ENCODE results near the gene KLF11. TPM values are rescaled to one million over a fixed set of nuclear protein-coding genes. Genes with fewer than 3 reads are reported as not detected.

The KLF11 gene
- polyA plus RNA-seq, 1 donor from 2014 or later, result 5.7 TPM

GRCh38 chr2:10079266-10079869 lies 36.0 kb downstream of the KLF11 start:
- H3K79me2 ChIP-seq (replicated peaks; ENCODE audit: insufficient read depth, low read length), result no peaks in the 10 kb centered on the region
- H3F3A ChIP-seq (ENCODE audit: insufficient read depth, low read length, poor library complexity, severe bottlenecking), result no peaks in the 10 kb centered on the region
- H3K36me3 ChIP-seq (ENCODE audit: insufficient read depth, low read length), result no peaks in the 10 kb centered on the region
- peak overlapping the region; percentile 45 for H3K4me3 ChIP-seq (ENCODE audit: low read length)
- no peaks in the 10 kb centered on the region for H3K9me2 ChIP-seq (ENCODE audit: insufficient read depth, low read length)
- no peak overlapping the region for H3K4me2 ChIP-seq (ENCODE audit: low read length)
- no peak for TF ChIP-seq TAF1 (IDR thresholded peaks at IDR 0.05; ENCODE audit: low read depth)
- TF ChIP-seq EZH2 (IDR thresholded peaks at IDR 0.05; ENCODE audit: borderline replicate concordance, insufficient read depth, low read length, poor library complexity, severe bottlenecking), result peak; percentile 43
- no peak overlapping the region for H3K9ac ChIP-seq (ENCODE audit: low read length)
- H3K27ac ChIP-seq (ENCODE audit: low read length), result no peak overlapping the region
- H4K20me1 ChIP-seq (ENCODE audit: insufficient read depth), result no peaks in the 10 kb centered on the region
- no peak overlapping the region for H2AFZ ChIP-seq (ENCODE audit: low read depth, low read length)
- no peaks in the 10 kb centered on the region for H3K9me3 ChIP-seq (ENCODE audit: low read length)
- peaks cover 62% of the 10 kb centered on the region for H3K27me3 ChIP-seq (ENCODE audit: insufficient read depth, low read depth, low read length)

DNA sequence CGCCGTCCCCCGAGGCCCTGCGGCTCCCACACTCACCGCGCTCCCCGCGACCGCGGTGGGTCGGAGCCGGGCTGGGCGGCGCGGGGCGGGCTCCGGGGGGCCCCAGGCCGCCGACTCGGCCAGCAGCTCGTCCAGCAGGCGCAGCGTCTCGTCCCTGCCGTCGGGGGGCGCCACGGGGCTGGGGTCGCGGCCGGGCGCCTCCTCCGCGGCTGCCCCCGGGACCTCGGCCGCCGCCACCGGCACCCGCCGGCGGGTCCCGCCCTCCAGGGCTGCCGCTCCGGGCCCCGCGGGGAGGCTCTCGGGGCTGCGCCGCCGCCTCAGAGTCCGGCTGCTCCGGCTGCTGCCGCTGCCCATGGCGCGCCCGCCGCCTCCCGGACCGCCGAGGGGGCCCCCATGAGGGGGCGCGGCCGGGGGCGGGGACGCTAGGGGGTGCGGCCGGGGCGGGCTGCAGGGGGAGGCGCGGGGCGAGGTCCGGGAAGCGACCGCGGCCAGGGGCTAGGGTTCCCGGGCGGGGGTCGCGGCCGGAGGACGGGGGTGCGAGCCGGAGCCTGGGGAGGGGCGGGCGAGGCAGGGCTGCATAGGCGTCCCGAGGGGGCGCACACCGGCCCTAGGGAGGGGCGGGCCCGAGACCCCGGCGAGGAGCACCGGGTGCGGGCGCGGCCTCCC lies 36.7 kb downstream of the KLF11 start, which contains the start of gene CYS1:
Gene CYS1 (minus strand): TSS at position 542 of the 666 bp plus-strand sequence. CDS start 188 bp downstream, at position 354.
- Histone ChIP-seq H3K27ac (ENCODE audit: low read length) (no peak within 1 kb of the TSS), H2AFZ (ENCODE audit: low read depth, low read length) (no peak within 1 kb of the TSS), H3K9me2 (ENCODE audit: insufficient read depth, low read length) (no peaks in the 10 kb centered on the region), H4K20me1 (ENCODE audit: insufficient read depth) (no peaks in the 10 kb centered on the region), H3K4me2 (ENCODE audit: low read length) (no peak within 1 kb of the TSS), H3K79me2 (replicated peaks; ENCODE audit: insufficient read depth, low read length) (no peaks in the 10 kb centered on the region), H3K9ac (ENCODE audit: low read length) (no peak within 1 kb of the TSS), H3K4me3 (ENCODE audit: low read length) (peak within 1 kb of the TSS; percentile 45), H3K27me3 (ENCODE audit: insufficient read depth, low read depth, low read length) (peaks cover 62% of the 10 kb centered on the region), H3F3A (ENCODE audit: insufficient read depth, low read length, poor library complexity, severe bottlenecking) (no peaks in the 10 kb centered on the region), H3K9me3 (ENCODE audit: low read length) (no peaks in the 10 kb centered on the region), H3K36me3 (ENCODE audit: insufficient read depth, low read length) (no peaks in the 10 kb centered on the region)
- no peak for TF ChIP-seq POLR2AphosphoS5 (IDR thresholded peaks at IDR 0.05)
- TF ChIP-seq, protein P1, sequence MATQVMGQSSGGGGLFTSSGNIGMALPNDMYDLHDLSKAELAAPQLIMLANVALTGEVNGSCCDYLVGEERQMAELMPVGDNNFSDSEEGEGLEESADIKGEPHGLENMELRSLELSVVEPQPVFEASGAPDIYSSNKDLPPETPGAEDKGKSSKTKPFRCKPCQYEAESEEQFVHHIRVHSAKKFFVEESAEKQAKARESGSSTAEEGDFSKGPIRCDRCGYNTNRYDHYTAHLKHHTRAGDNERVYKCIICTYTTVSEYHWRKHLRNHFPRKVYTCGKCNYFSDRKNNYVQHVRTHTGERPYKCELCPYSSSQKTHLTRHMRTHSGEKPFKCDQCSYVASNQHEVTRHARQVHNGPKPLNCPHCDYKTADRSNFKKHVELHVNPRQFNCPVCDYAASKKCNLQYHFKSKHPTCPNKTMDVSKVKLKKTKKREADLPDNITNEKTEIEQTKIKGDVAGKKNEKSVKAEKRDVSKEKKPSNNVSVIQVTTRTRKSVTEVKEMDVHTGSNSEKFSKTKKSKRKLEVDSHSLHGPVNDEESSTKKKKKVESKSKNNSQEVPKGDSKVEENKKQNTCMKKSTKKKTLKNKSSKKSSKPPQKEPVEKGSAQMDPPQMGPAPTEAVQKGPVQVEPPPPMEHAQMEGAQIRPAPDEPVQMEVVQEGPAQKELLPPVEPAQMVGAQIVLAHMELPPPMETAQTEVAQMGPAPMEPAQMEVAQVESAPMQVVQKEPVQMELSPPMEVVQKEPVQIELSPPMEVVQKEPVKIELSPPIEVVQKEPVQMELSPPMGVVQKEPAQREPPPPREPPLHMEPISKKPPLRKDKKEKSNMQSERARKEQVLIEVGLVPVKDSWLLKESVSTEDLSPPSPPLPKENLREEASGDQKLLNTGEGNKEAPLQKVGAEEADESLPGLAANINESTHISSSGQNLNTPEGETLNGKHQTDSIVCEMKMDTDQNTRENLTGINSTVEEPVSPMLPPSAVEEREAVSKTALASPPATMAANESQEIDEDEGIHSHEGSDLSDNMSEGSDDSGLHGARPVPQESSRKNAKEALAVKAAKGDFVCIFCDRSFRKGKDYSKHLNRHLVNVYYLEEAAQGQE (IDR thresholded peaks at IDR 0.05; ENCODE audit: borderline replicate concordance), result no peak
- no peak for TF ChIP-seq SMC3 (conservative IDR thresholded peaks at IDR 0.05; ENCODE audit: poor library complexity)
- TF ChIP-seq RAD21 (conservative IDR thresholded peaks at IDR 0.05), result no peak
- TF ChIP-seq TAF1 (IDR thresholded peaks at IDR 0.05; ENCODE audit: low read depth), result no peak
- no peak for TF ChIP-seq MXI1 (conservative IDR thresholded peaks at IDR 0.05; ENCODE audit: poor library complexity, severe bottlenecking)
- TF ChIP-seq CTCF (IDR thresholded peaks at IDR 0.05; ENCODE audit: poor library complexity, severe bottlenecking), result no peak
- no peak for TF ChIP-seq EP300 (conservative IDR thresholded peaks at IDR 0.05; ENCODE audit: poor library complexity, severe bottlenecking)
- TF ChIP-seq EZH2 (IDR thresholded peaks at IDR 0.05; ENCODE audit: borderline replicate concordance, insufficient read depth, low read length, poor library complexity, severe bottlenecking), result no peak
